Psoas muscle (tissue), 8 donors: ENCODE results near the gene MAMLD1. TPM values are rescaled to one million over a fixed set of nuclear protein-coding genes. Genes with fewer than 3 reads are reported as not detected.
A peak's percentile ranks its signal among the peaks of the same experiment; 100 is the strongest.

Experiments used
- ATAC-seq, 4 donors: fragments of 200-7000 bp; cut with Tn5 transposase; one replicate each; pipeline ENCODE4 v1.9.1; 2020; ENCODE audit warnings: moderate library complexity in 3 of 4, mild to moderate bottlenecking in 2 of 4
- DNase-seq, 2 donors: peaks; one replicate each; pipeline ENCODE4 v3.0.0-alpha.2; 2020
- H3K27ac ChIP-seq: fragments of 200-600 bp; one replicate; pipeline ENCODE4 v1.8.0; 2022
- H3K27me3 ChIP-seq, 3 donors: fragments of 200-600 bp in 1 of 3; one replicate each; pipeline versions ENCODE4 v1.6.1 to v1.8.0; 2013 to 2022; ENCODE audit warnings: low read length in 2 of 3, mild to moderate bottlenecking in 2 of 3, moderate library complexity in 1 of 3; ENCODE audit not compliant: insufficient read depth in 3 of 3
- H3K36me3 ChIP-seq, 2 donors: fragments of 200-600 bp in 1 of 2; one replicate each; pipeline versions ENCODE4 v1.6.1 to v1.8.0; 2013 to 2022; ENCODE audit warnings: low read depth in 1 of 2, mild to moderate bottlenecking in 1 of 2, moderate library complexity in 1 of 2; ENCODE audit not compliant: insufficient read depth in 1 of 2
- H3K4me1 ChIP-seq: fragments of 200-600 bp; one replicate; pipeline ENCODE4 v1.8.0; 2022
- H3K4me3 ChIP-seq: fragments of 200-600 bp; one replicate; pipeline ENCODE4 v1.8.0; 2022; ENCODE audit warnings: mild to moderate bottlenecking
- H3K9me3 ChIP-seq: fragments of 200-600 bp; one replicate; pipeline ENCODE4 v1.8.0; 2022
- WGBS, 3 donors: extraction: QIAGEN DNeasy Blood & Tissue Kit; methylation state at CpG; one replicate each; pipeline versions ENCODE4 v1.1.6 to v1.1.7; 2013; 5-methylcytosine and 5-hydroxymethylcytosine counted together
- intact Hi-C, 2 donors: fragments of 100-400 bp; cut with DNase I; formaldehyde crosslinking; loops; one replicate each; pipeline versions ENCODE4 v1.11.0 to v1.14.2; 2022
- polyA plus RNA-seq, 3 donors: library from polyadenylated mRNA; stranded (reverse); fragments of 200-250 nt; gene quantifications; one replicate each; pipeline ENCODE4 v1.2.3, GENCODE V29; 2013
- total RNA-seq, 4 donors: library from RNA; stranded (reverse); fragmentation: NEBNext Ultra II Directional in 2 of 4; extraction: Animal tissue kit (Norgen Biotek cat#: 25700) in 2 of 4; gene quantifications; one replicate each; pipeline versions ENCODE4 v1.2.1 to v1.2.4, GENCODE V29; 2021 to 2023
- TF ChIP-seq, protein P1 (sequence below): fragments of 200-600 bp; IDR thresholded peaks from one replicate; pipeline ENCODE4 v1.8.0; 2022; ENCODE audit warnings: antibody characterized with exemption
- donor health status: healthy with polysubstance abuse.
- donor health status: DM: no; HTN: no; CAD: no; lungs with moderate emphysema.
- donor health status: Bipolar disorder and iron deficiency.
- donor health status: healthy.
- donor health status: DM: yes; HTN: yes; CAD: no.
- donor health status: DM: no; HTN: no; CAD: no.
- donor health status: DM: no; HTN: no; CAD: no.
- donor health status: DM: yes; HTN: yes; CAD: no.

The MAMLD1 gene
- total and polyA plus RNA-seq, 7 donors, result 1.3 to 4.5 (median 2.2) TPM

DNA sequence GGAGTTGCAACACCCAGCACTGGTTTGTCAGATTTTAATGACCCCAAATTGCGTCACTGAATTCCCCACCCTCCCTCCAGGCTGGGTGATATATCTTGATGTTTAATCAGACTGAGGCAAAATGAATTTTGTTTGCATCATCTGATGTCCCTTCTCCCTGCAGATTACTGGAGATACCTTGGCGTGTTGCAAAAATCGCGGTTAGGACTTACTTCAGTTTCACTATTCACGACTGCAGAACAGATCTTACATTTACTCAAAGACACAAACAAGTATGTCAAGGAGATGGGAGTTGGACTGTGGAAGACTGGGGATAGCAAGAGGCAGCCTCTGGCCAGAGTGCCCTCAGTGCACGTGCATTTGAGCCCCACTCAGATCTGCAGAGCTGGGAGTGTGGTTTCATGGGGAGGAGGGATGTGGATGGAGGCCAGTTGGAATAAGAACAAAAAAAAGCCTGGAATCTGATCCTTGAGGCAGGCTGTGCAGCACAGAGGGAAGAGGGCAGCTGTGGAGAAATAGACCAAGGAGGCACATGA, 113.1 kb downstream of the MAMLD1 start:
- Histone ChIP-seq H3K27ac (no peak overlapping the region), H3K36me3 (no peaks in the 10 kb centered on the region), H3K4me3 (no peak overlapping the region), H3K4me1 (peaks cover 5% of the 10 kb centered on the region), H3K9me3 (no peaks in the 10 kb centered on the region), H3K27me3 (no peaks in the 10 kb centered on the region)
- ATAC-seq (peak in 2 of 4 donors; percentile 60 to 61), DNase-seq (no peak)
- TF ChIP-seq, protein P1, sequence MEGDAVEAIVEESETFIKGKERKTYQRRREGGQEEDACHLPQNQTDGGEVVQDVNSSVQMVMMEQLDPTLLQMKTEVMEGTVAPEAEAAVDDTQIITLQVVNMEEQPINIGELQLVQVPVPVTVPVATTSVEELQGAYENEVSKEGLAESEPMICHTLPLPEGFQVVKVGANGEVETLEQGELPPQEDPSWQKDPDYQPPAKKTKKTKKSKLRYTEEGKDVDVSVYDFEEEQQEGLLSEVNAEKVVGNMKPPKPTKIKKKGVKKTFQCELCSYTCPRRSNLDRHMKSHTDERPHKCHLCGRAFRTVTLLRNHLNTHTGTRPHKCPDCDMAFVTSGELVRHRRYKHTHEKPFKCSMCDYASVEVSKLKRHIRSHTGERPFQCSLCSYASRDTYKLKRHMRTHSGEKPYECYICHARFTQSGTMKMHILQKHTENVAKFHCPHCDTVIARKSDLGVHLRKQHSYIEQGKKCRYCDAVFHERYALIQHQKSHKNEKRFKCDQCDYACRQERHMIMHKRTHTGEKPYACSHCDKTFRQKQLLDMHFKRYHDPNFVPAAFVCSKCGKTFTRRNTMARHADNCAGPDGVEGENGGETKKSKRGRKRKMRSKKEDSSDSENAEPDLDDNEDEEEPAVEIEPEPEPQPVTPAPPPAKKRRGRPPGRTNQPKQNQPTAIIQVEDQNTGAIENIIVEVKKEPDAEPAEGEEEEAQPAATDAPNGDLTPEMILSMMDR, result no peak
- 56 to 73% (median 67%) methylated on average over 6 of the region's 6 CpGs for WGBS, 3 donors
- intact Hi-C loops, result loop anchor here in 1 of 2 donors (10.0 kb wide), 1 partner anchor 261 kb away; no protein-coding TSS in a partner anchor

DNA sequence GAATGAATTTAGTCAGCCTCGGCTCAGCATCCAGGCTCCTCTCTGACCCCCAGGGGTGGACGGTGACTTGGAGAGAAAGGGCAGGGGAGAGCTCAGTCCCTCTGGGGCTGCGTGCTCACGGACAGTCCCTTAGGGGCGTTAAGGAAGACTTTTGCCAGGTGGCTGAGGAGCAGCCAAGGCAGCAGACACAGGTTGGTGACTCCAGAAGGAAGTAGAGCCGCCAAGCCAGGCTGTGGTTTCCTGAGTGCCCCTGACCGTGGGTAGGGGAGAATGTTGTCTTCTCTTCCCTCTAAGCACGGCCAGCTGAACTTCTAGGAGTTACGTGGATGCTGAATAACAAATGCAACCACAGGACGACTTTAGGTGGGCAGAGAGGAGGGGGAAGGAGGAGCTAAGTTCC, 114.3 kb downstream of the MAMLD1 start:
- H3K4me3 ChIP-seq, result no peak overlapping the region
- no peak for DNase-seq
- ATAC-seq, result no peak
- H3K9me3 ChIP-seq, result no peaks in the 10 kb centered on the region
- 55 to 95% (median 70%) methylated on average over 6 to 10 of the region's 10 CpGs for WGBS, 3 donors
- H3K27me3 ChIP-seq, result no peaks in the 10 kb centered on the region
- no peak overlapping the region for H3K27ac ChIP-seq
- TF ChIP-seq, protein P1, result no peak
- H3K4me1 ChIP-seq, result peaks cover 5% of the 10 kb centered on the region
- no peaks in the 10 kb centered on the region for H3K36me3 ChIP-seq
- intact Hi-C loops, result loop anchor here in 1 of 2 donors (10.0 kb wide), 1 partner anchor 263 kb away; no protein-coding TSS in a partner anchor

DNA sequence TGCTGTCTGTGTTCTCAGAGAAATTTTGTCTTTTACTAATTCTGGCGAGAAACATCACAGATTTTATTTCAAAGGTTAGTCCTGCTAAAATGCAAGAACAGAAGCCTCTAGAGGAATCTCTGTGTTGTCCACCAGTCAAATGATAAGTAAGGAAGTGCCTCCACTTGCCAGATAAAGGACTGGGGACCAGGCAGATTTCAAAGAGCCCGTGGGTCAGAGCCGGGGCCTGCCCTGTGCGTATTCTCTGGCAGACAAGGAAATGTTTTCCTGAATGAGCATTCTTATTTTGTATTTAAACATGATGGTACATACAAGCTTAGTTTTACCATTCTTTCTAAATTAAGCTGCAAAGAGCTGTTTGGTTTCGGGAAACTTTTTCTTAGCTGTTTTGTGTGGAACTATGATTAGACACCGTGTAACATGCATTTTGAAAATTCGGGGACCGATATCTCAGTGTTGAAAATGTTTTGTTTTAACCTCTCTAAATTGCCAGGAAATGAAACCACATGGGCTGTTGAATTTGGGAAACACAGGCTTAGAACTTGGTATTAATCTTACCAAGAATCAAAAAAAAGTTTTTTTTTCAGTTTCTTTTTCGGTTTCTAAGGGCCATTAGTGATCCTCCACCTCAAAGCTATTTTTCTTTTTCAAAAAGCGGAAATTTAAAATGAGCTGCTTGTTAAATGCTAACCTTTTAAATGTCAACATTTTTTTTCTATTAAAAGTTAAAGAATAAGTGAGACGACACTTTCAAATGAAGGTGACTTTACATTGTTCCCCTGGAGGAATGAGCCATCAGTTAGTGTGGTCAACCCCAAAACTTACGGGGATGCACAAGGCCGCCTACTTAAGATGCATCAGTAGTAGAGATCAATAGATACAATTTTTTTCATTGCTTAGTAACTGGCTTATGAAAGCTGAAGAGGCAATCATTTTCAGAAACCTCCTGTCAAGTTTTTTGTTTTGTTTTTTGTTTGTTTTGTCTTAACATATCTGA, 115.7 kb downstream of the MAMLD1 start:
- DNase-seq, result no peak
- no peaks in the 10 kb centered on the region for H3K27me3 ChIP-seq
- intact Hi-C loops, result loop anchor here in 1 of 2 donors (10.0 kb wide), 1 partner anchor 264 kb away; no protein-coding TSS in a partner anchor
- no peaks in the 10 kb centered on the region for H3K9me3 ChIP-seq
- H3K36me3 ChIP-seq, result no peaks in the 10 kb centered on the region
- H3K4me3 ChIP-seq, result no peak overlapping the region
- H3K4me1 ChIP-seq, result peaks cover 5% of the 10 kb centered on the region
- TF ChIP-seq, protein P1, result no peak
- no peak for ATAC-seq
- WGBS, 3 donors, result 72 to 75% (median 73%) methylated on average over 13 of the region's 13 CpGs
- H3K27ac ChIP-seq, result no peak overlapping the region

DNA sequence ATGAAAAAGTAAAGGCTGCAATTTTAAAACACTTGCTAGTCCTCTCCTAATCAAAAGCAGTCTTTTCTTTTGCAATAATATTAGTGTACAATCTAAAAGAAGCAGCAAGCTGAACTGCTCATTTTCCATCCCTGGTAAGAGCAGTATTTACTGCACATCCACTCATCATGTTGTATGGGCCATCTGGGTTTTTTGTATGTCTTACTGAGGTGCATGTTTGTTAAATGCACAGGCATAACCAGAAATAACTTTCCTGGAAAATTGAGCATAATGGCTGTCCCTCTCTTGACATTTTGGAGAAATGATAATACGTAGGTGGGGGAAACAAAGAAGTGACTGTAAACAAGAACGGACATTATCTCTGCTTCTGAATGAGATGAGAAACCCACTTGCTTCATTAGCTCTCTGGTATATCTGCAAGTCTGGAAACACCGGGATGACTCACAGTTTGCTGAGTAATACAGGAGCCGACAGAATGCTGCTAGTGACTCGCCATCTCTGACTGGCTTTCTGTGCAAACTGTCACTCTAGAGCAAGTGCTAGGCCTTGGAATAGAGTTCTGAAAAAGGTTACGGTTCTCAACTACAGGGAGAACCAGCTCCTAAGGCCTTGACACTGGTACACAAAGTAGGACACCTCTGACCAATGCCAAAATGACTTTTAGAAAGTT, 119.6 kb downstream of the MAMLD1 start:
- peak overlapping the region; percentile 41 for H3K27ac ChIP-seq
- intact Hi-C loops, result loop anchor here in 1 of 2 donors (10.0 kb wide), 2 partner anchors 118 to 528 kb away; partner anchors contain the start of gene MAMLD1
- DNase-seq (no peak), ATAC-seq (peak; percentile 69 to 84 (median 82))
- WGBS, 3 donors, result 47 to 67% (median 55%) methylated on average over 5 to 6 of the region's 6 CpGs
- TF ChIP-seq, protein P1, result no peak
- H3K4me3 ChIP-seq, result no peak overlapping the region
- no peaks in the 10 kb centered on the region for H3K9me3 ChIP-seq
- H3K36me3 ChIP-seq, result no peaks in the 10 kb centered on the region
- H3K4me1 ChIP-seq, result no peaks in the 10 kb centered on the region
- H3K27me3 ChIP-seq, result no peaks in the 10 kb centered on the region
